K562 (cell line): ENCODE results near the gene SLC35A4. TPM values are rescaled to one million over a fixed set of nuclear protein-coding genes. Genes with fewer than 3 reads are reported as not detected.

Experiments
- ADNP ChIP-seq: fragments of 200-800 bp; sonication (Bioruptor generic); IDR thresholded peaks from 2 replicates; pipeline ENCODE4 v1.6.1; 2016; ENCODE audit warnings: missing genetic modification characterization, missing compliant biosample characterization
- BRD4 ChIP-seq: fragments of 200-600 bp; sonication (generic); IDR thresholded peaks from 2 replicates; pipeline ENCODE4 v1.6.1; 2017; ENCODE audit warnings: inconsistent platforms
- CBFA2T3 ChIP-seq: fragments of 450-650 bp; IDR thresholded peaks from 2 replicates; pipeline ENCODE4 v1.6.1; 2017
- MCM5 ChIP-seq: fragments of 450-650 bp; IDR thresholded peaks from 2 replicates; pipeline ENCODE4 v1.6.1; 2016; ENCODE audit warnings: low read depth
- MTA3 ChIP-seq: fragments of 450-650 bp; formaldehyde crosslinking; IDR thresholded peaks from 2 replicates; pipeline ENCODE4 v1.6.1; 2017; ENCODE audit warnings: mild to moderate bottlenecking, borderline replicate concordance
- NFIC ChIP-seq: fragments of 450-650 bp; IDR thresholded peaks from 2 replicates; pipeline ENCODE4 v1.6.1; 2017; ENCODE audit warnings: mild to moderate bottlenecking, inconsistent platforms
- RBM34 ChIP-seq: fragments of 200-400 bp; formaldehyde crosslinking; IDR thresholded peaks from 2 replicates; pipeline ENCODE4 v1.6.1; 2018; ENCODE audit warnings: low read length, borderline replicate concordance; ENCODE audit not compliant: insufficient read depth
- SMARCE1 ChIP-seq: fragments of 450-650 bp; IDR thresholded peaks from 2 replicates; pipeline ENCODE4 v1.7.1; 2016; ENCODE audit warnings: mild to moderate bottlenecking
- TCF3 ChIP-seq: sonication (generic); formaldehyde crosslinking; IDR thresholded peaks from 2 replicates; pipeline ENCODE4 v1.4.0; 2020; ENCODE audit warnings: mild to moderate bottlenecking, missing genetic modification reagents
- TEAD4 ChIP-seq, 2 experiments: sonication (generic) in 1 of 2; formaldehyde crosslinking in 1 of 2; IDR thresholded peaks; 2 replicates each; pipeline versions ENCODE4 v1.6.1 to v1.8.0; 2012 to 2022; ENCODE audit warnings: borderline replicate concordance in 1 of 2, inconsistent platforms in 1 of 2, low read length in 1 of 2, mild to moderate bottlenecking in 1 of 2, missing genetic modification reagents in 1 of 2
- polyA plus RNA-seq, 8 experiments: library from polyadenylated mRNA; depleted of rRNA in 4 of 8; stranded (reverse) in 5 of 8; unstranded in 3 of 8; fragments of >200 nt; fragmentation: Nextera tagmentation in 2 of 8; fragmentation: Illumina TruSeq in 1 of 8; extraction: Ambion mirVana in 2 of 8; extraction: Trizol in 1 of 8; gene quantifications; 2 replicates each; pipeline versions ENCODE4 v1.2.1 to v1.2.3, GENCODE V29; 2011 to 2014; ENCODE audit warnings: inconsistent platforms in 1 of 8, missing spikeins in 1 of 8
- total RNA-seq, 7 experiments: library from RNA; depleted of rRNA in 6 of 7; stranded (reverse); fragments of >200 nt in 6 of 7; fragmentation: Illumina TruSeq in 2 of 7; extraction: Trizol in 2 of 7; gene quantifications; 2 replicates each; pipeline versions ENCODE4 v1.2.1 to v1.2.3, GENCODE V29; 2011 to 2021; ENCODE audit warnings: low replicate concordance in 1 of 7
- TF ChIP-seq, protein P1 (sequence below): sonication (generic); formaldehyde crosslinking; IDR thresholded peaks from 2 replicates; pipeline ENCODE4 v1.8.1; 2023; ENCODE audit warnings: mild to moderate bottlenecking, missing genetic modification reagents
- TF ChIP-seq, protein P2 (sequence below): fragments of 450-650 bp; formaldehyde crosslinking; IDR thresholded peaks from 2 replicates; pipeline ENCODE4 v1.4.0; 2020; ENCODE audit warnings: mild to moderate bottlenecking, moderate library complexity

The SLC35A4 gene
- total and polyA plus RNA-seq, 9 of the 15 experiments (the other 6 are each of a cell fraction or from before 2014, with no cell fraction given), result 21.8 to 171 (median 42.5) TPM

GRCh38 chr5:140567136-140567818 lies 2.6 kb downstream of the SLC35A4 start (continued):
- no peak for TF ChIP-seq RBM34
- no peak for TF ChIP-seq ADNP (tag)
- TF ChIP-seq, protein P1, sequence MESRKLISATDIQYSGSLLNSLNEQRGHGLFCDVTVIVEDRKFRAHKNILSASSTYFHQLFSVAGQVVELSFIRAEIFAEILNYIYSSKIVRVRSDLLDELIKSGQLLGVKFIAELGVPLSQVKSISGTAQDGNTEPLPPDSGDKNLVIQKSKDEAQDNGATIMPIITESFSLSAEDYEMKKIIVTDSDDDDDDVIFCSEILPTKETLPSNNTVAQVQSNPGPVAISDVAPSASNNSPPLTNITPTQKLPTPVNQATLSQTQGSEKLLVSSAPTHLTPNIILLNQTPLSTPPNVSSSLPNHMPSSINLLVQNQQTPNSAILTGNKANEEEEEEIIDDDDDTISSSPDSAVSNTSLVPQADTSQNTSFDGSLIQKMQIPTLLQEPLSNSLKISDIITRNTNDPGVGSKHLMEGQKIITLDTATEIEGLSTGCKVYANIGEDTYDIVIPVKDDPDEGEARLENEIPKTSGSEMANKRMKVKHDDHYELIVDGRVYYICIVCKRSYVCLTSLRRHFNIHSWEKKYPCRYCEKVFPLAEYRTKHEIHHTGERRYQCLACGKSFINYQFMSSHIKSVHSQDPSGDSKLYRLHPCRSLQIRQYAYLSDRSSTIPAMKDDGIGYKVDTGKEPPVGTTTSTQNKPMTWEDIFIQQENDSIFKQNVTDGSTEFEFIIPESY (CRISPR knock-in tag), result peak; percentile 93
- TF ChIP-seq BRD4, result no peak
- no peak for TF ChIP-seq TEAD4 (IDR thresholded peaks at IDR 0.05; ENCODE audit: low read length)
- TF ChIP-seq TEAD4 (CRISPR knock-in tag; IDR thresholded peaks at IDR 0.05; ENCODE audit: borderline replicate concordance), result no peak
- TF ChIP-seq TCF3, result peak; percentile 28; the same call in 1 of the 2 replicates
- peak; percentile 52; the same call in 1 of the 2 replicates for TF ChIP-seq CBFA2T3
- no peak for TF ChIP-seq SMARCE1
- TF ChIP-seq MTA3, result no peak
- TF ChIP-seq MCM5, result no peak
- TF ChIP-seq, protein P2, sequence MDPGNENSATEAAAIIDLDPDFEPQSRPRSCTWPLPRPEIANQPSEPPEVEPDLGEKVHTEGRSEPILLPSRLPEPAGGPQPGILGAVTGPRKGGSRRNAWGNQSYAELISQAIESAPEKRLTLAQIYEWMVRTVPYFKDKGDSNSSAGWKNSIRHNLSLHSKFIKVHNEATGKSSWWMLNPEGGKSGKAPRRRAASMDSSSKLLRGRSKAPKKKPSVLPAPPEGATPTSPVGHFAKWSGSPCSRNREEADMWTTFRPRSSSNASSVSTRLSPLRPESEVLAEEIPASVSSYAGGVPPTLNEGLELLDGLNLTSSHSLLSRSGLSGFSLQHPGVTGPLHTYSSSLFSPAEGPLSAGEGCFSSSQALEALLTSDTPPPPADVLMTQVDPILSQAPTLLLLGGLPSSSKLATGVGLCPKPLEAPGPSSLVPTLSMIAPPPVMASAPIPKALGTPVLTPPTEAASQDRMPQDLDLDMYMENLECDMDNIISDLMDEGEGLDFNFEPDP (CRISPR knock-in tag), result no peak
- TF ChIP-seq NFIC, result peak; percentile 89
